Effector memory CD8-positive, alpha-beta T cell (primary cell): Measurements from ENCODE around the gene HPSE2.

Source experiments
- ATAC-seq: fragments of 150-1000 bp; cut with Tn5 transposase; replicated peaks from 2 replicates; pipeline ENCODE4 v1.10.0; 2021; ENCODE audit warnings: mild to moderate bottlenecking, moderate library complexity
- DNase-seq, 3 experiments: peaks; one replicate each; pipeline ENCODE4 v3.0.0; 2021
- H3K27ac Mint-ChIP-seq, 2 donors: one replicate each; pipeline ENCODE4 v1.8.0; 2022; ENCODE audit warnings: mild to moderate bottlenecking in 2 of 2, mixed read lengths in 2 of 2, moderate library complexity in 2 of 2
- H3K27me3 Mint-ChIP-seq, 2 donors: one replicate each; pipeline ENCODE4 v1.8.0; 2022; ENCODE audit warnings: mixed read lengths in 2 of 2
- H3K36me3 Mint-ChIP-seq: one replicate; pipeline ENCODE4 v1.8.0; 2022; ENCODE audit warnings: mild to moderate bottlenecking, moderate library complexity, mixed read lengths; ENCODE audit not compliant: insufficient read depth
- H3K4me1 Mint-ChIP-seq, 2 donors: one replicate each; pipeline ENCODE4 v1.8.0; 2022; ENCODE audit warnings: low read depth in 2 of 2, mixed read lengths in 2 of 2
- H3K4me3 Mint-ChIP-seq, 2 donors: one replicate each; pipeline ENCODE4 v1.8.0; 2022; ENCODE audit warnings: mild to moderate bottlenecking in 2 of 2, mixed read lengths in 2 of 2, moderate library complexity in 2 of 2
- H3K9me3 Mint-ChIP-seq, 2 donors: one replicate each; pipeline ENCODE4 v1.8.0; 2022; ENCODE audit warnings: mixed read lengths in 2 of 2

The HPSE2 gene

DNA sequence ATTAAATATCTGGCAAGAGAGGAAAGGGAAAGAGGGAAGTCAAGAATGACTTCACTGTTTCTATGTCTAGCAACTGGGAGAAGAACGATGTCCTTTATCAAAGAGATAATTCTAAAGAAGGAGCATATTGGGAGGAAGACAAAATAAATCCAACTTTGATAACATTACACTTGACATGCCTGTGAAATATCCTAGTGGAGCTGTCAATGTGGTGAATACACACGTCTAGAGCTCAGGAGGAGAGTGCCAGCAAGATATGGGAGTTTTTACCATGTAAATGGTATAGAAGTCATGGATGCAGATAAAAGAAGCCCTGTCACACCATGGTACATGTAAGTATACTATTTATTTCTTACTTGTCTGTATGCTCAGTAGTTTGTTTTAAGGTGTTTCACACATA is 356.7 kb downstream of the HPSE2 start:
- Mint-ChIP-seq H3K4me3 (no peak overlapping the region), H3K4me1 (no peaks in the 10 kb centered on the region), H3K9me3 (peaks cover 0 to 2% of the 10 kb centered on the region in 2 donors), H3K27me3 (peaks cover 5 to 11% of the 10 kb centered on the region in 2 donors), H3K36me3 (no peaks in the 10 kb centered on the region), H3K27ac (no peak overlapping the region)
- ATAC-seq, result no peak
- no peak for DNase-seq

GRCh38 chr10:98878418-98878817 is 357.2 kb downstream of the HPSE2 start:
- Mint-ChIP-seq H3K4me3 (no peak overlapping the region), H3K27ac (no peak overlapping the region), H3K4me1 (no peaks in the 10 kb centered on the region), H3K36me3 (no peaks in the 10 kb centered on the region), H3K9me3 (peaks cover 0 to 2% of the 10 kb centered on the region in 2 donors), H3K27me3 (peaks cover 5 to 11% of the 10 kb centered on the region in 2 donors)
- ATAC-seq, result no peak
- DNase-seq, result no peak

DNA sequence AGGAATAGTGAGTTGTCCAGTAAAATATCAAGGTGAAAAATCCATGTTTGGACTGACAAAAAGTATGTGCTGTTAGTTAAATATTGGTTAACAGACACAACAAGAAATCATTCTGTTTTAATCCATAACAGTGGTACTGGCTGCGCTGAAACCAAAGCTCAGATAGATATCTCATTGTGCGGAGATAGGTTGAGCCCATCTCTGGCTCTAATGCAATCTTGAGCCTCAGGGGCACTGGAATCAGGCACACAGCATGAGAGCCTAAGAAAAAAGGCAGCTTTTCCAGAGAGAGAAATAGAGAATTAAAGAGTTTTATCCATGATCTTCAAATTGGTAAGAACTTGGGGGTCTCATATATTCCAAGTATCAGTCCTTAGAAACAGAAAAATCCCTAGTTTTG is 373.7 kb downstream of the HPSE2 start:
- DNase-seq, result no peak
- no peak overlapping the region for H3K4me3 Mint-ChIP-seq
- ATAC-seq, result no peak
- no peaks in the 10 kb centered on the region for H3K4me1 Mint-ChIP-seq
- no peaks in the 10 kb centered on the region for H3K36me3 Mint-ChIP-seq
- peaks cover 0 to 2% of the 10 kb centered on the region in 2 donors for H3K9me3 Mint-ChIP-seq
- no peak overlapping the region for H3K27ac Mint-ChIP-seq
- H3K27me3 Mint-ChIP-seq, result no peaks in the 10 kb centered on the region

DNA sequence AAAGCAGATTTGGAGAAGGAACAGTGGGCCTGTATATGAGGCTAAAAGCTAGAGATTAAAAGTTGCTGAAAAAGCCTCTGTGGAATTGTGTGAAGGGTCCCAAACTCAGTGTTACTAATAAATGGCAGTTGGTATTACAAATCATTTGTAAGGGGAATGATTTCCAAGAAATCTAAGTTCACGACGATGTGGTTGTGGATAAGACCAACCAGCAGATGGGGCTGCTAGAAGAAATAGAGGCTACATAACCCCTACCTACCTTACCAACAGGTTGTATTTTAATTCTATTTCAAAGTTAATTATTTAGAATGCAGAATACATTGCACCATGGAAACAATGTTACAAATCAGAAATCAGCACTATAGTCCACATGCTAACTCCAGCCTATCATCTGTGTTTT is 377.1 kb downstream of the HPSE2 start:
- Mint-ChIP-seq H3K36me3 (no peaks in the 10 kb centered on the region), H3K27ac (no peak overlapping the region), H3K27me3 (peaks cover 0 to 19% of the 10 kb centered on the region in 2 donors), H3K9me3 (no peaks in the 10 kb centered on the region), H3K4me3 (no peak overlapping the region), H3K4me1 (no peaks in the 10 kb centered on the region)
- no peak for DNase-seq
- ATAC-seq, result no peak

DNA sequence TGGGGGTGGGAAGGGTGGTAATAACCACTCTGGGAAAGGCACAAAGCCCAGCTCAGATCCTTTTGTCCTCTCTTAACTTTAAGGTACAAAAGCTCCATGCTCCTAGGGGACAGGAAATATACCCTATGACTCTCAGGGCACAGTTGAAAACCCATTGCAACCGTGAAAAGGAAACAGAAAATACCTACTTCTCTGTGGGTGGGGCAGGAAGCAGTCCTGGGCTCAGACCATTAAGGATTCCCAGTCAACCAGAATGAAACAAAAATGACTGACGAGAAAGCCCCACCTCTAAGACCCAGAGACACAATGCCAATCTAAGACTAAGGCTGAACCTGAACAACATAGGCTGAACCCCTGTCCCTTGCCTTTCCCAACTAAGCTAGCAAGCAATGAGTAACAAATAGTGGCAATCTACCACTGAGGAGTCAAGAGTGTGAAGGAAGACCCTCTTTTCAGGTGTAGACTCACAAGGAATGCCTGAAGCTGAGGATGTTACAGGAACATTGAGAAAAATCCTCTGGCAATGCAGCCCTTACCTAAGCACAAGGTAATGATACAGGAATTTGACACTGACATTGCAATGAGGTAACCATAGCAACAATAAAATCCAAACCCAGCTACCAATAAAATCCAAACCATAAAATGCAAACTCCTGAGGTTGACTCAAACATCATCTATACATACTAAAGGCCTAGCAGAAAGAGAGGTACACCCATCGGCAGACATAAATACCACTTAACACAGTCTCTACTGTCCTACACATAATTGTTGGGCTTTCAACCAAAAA is 380.1 kb downstream of the HPSE2 start:
- DNase-seq (no peak), ATAC-seq (no peak)
- peaks cover 0 to 25% of the 10 kb centered on the region in 2 donors for H3K27me3 Mint-ChIP-seq
- no peak overlapping the region for H3K27ac Mint-ChIP-seq
- no peaks in the 10 kb centered on the region for H3K9me3 Mint-ChIP-seq
- no peaks in the 10 kb centered on the region for H3K4me1 Mint-ChIP-seq
- H3K4me3 Mint-ChIP-seq, result no peak overlapping the region
- H3K36me3 Mint-ChIP-seq, result no peaks in the 10 kb centered on the region

DNA sequence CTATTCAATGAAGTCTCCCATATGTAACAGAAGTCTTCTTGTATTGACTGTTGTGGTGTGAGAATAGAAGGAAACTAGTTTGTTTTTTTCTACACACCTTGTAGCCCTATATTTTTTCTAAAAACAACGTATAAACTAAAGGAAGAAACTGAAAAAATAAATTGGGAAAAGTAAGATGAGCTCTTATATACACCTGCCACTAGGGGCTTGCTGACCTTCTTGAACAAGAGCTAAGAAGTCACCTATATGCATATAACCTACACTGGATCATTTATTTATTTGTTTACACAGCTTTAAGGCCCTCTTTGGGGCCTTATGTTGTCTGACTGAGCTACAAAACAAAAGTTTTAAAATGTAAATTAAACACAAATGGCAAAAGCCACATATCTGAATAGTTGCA is 383.0 kb downstream of the HPSE2 start:
- ATAC-seq, result no peak
- no peaks in the 10 kb centered on the region for H3K9me3 Mint-ChIP-seq
- peaks cover 0 to 25% of the 10 kb centered on the region in 2 donors for H3K27me3 Mint-ChIP-seq
- H3K36me3 Mint-ChIP-seq, result no peaks in the 10 kb centered on the region
- H3K4me3 Mint-ChIP-seq, result no peak overlapping the region
- no peak overlapping the region for H3K27ac Mint-ChIP-seq
- no peaks in the 10 kb centered on the region for H3K4me1 Mint-ChIP-seq
- no peak for DNase-seq

DNA sequence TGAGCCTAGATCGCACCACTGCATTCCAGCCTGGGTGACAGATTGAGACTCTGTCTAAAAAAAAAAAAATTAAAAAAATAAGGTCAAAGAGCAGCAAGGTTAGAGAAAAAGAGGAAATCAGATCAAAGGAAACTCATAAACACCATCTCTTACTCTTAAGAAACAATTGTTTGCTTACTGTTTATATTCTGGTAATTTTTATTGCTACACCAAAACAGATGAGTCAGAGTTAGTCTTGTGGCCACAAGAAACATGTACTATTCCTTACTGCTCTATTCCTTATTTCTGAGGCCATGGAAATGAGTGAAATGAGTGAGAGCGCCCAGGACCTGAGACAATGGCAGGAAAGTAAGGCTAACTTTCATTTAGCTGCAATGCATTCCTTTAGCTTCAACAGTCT is 387.3 kb downstream of the HPSE2 start:
- no peak overlapping the region for H3K27ac Mint-ChIP-seq
- H3K9me3 Mint-ChIP-seq, result no peaks in the 10 kb centered on the region
- no peak for ATAC-seq

GRCh38 chr10:98846787-98847186 is 388.9 kb downstream of the HPSE2 start:
- Mint-ChIP-seq H3K27ac (no peak overlapping the region), H3K9me3 (no peaks in the 10 kb centered on the region), H3K4me1 (no peaks in the 10 kb centered on the region), H3K36me3 (no peaks in the 10 kb centered on the region), H3K4me3 (no peak overlapping the region), H3K27me3 (no peaks in the 10 kb centered on the region)
- no peak for DNase-seq
- no peak for ATAC-seq

More for the DNA sequence above, 387.3 kb downstream of the HPSE2 start:
- Mint-ChIP-seq H3K27me3 (peaks cover 0 to 7% of the 10 kb centered on the region in 2 donors), H3K36me3 (no peaks in the 10 kb centered on the region), H3K4me1 (no peaks in the 10 kb centered on the region), H3K4me3 (no peak overlapping the region)
- DNase-seq, result no peak

DNA sequence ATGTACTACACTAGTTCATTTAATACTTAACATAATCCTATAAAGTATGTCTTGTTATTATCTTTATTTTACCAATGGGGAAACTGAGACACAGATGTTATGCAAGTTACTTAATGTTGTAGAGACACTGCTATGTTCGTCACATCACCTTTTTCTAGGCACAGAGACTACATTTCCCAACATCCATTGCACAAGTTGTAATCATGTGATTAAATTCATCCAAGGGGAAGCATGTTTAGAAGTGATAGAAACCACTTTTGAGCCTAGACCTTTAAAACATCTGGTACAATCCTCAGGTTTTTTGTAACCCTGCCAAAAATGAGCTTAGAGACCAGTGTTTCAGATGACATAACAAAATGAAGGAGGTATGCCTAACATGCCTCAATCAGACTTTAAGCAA is 402.1 kb downstream of the HPSE2 start:
- Mint-ChIP-seq H3K27me3 (no peaks in the 10 kb centered on the region), H3K4me1 (no peaks in the 10 kb centered on the region), H3K27ac (no peak overlapping the region), H3K36me3 (no peaks in the 10 kb centered on the region), H3K4me3 (no peak overlapping the region), H3K9me3 (no peaks in the 10 kb centered on the region)
- ATAC-seq (no peak), DNase-seq (no peak)

GRCh38 chr10:98832738-98833137 is 402.9 kb downstream of the HPSE2 start:
- Mint-ChIP-seq H3K4me3 (no peak overlapping the region), H3K4me1 (no peaks in the 10 kb centered on the region), H3K27ac (no peak overlapping the region), H3K9me3 (no peaks in the 10 kb centered on the region), H3K36me3 (no peaks in the 10 kb centered on the region), H3K27me3 (no peaks in the 10 kb centered on the region)
- ATAC-seq (no peak), DNase-seq (no peak)

DNA sequence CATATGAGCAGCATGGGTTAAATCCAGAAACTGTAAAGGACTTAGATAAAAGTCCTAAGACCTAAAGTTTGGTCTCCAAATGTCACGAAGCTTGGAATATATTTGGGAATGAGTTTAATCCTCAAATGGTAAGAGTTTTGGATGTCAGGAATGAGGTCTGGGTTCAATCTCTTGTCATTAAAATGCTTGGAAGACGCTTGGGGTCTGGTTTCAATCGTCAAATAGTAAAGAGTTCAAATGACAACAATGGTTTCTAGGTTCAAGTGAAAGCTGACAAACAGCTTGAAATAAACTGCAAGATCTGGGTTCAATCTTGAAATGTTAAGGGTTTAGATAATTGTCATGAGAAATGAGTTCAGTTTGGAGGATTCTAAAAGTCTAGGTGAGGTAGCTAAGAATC is 403.5 kb downstream of the HPSE2 start:
- no peak for ATAC-seq
- H3K27me3 Mint-ChIP-seq, result no peaks in the 10 kb centered on the region
- no peaks in the 10 kb centered on the region for H3K9me3 Mint-ChIP-seq
- no peak for DNase-seq
- no peak overlapping the region for H3K27ac Mint-ChIP-seq
- H3K4me3 Mint-ChIP-seq, result no peak overlapping the region
- H3K4me1 Mint-ChIP-seq, result no peaks in the 10 kb centered on the region
- H3K36me3 Mint-ChIP-seq, result no peaks in the 10 kb centered on the region

- Mint-ChIP-seq H3K27ac (no peak overlapping the region), H3K36me3 (no peaks in the 10 kb centered on the region), H3K4me3 (no peak overlapping the region), H3K27me3 (no peaks in the 10 kb centered on the region), H3K4me1 (no peaks in the 10 kb centered on the region), H3K9me3 (no peaks in the 10 kb centered on the region)
- no peak for ATAC-seq
- no peak for DNase-seq
Observed at GRCh38 chr10:98831391-98831790, 404.3 kb downstream of the HPSE2 start.

GRCh38 chr10:98825741-98826140 is 409.9 kb downstream of the HPSE2 start:
- DNase-seq (no peak), ATAC-seq (no peak)
- Mint-ChIP-seq H3K27ac (no peak overlapping the region), H3K9me3 (no peaks in the 10 kb centered on the region), H3K4me3 (no peak overlapping the region), H3K27me3 (peaks cover 0 to 4% of the 10 kb centered on the region in 2 donors), H3K4me1 (no peaks in the 10 kb centered on the region), H3K36me3 (no peaks in the 10 kb centered on the region)

DNA sequence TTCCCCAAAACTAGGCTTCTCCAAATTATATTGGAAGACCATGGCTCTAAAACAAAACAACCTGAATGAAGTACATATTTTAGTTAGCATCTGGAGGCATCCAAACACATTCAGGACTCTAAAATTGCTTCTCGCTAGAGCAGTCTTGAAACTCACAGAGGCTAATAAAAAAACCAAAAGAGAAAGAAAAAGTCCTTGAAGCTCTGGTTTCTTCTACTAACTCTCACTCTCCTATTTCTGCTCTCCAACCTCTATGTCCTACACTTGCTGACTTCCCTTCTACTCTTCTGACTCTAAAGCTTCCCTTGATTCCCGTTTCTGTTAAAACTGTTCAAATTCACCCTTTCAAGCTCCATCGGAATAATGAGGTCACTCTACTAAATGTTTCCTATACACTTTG is 418.3 kb downstream of the HPSE2 start:
- H3K4me3 Mint-ChIP-seq, result no peak overlapping the region
- H3K27ac Mint-ChIP-seq, result no peak overlapping the region
- DNase-seq (no peak), ATAC-seq (no peak)
- peaks cover 0 to 9% of the 10 kb centered on the region in 2 donors for H3K27me3 Mint-ChIP-seq
- no peaks in the 10 kb centered on the region for H3K4me1 Mint-ChIP-seq
- H3K36me3 Mint-ChIP-seq, result no peaks in the 10 kb centered on the region
- no peaks in the 10 kb centered on the region for H3K9me3 Mint-ChIP-seq
